GM20431 (cell line): ENCODE data around the gene TRIM7.
"Not testable (repeated sequence)": the region's sequence is repeated elsewhere in the genome, so short reads cannot be mapped to it uniquely, and the experiment has no call there.

Experiments
- in situ Hi-C: fragments of 300-500 bp; cut with MseI, MboI; formaldehyde crosslinking; loops from one replicate; pipeline ENCODE4 v1.15.0; 2020; ENCODE audit warnings: low sequenced_read_pairs; ENCODE audit not compliant: unreplicated experiment

The TRIM7 gene

GRCh38 chr5:181160755-181161533 is 44.1 kb downstream of the TRIM7 start:
- in situ Hi-C loops: not testable (repeated sequence)

- in situ Hi-C loops: no loop called here
Measured at GRCh38 chr5:181160152-181160754, 44.7 kb downstream of the TRIM7 start.

- in situ Hi-C loops: no loop called here
Measured at GRCh38 chr5:181159286-181160151, 45.5 kb downstream of the TRIM7 start.

DNA sequence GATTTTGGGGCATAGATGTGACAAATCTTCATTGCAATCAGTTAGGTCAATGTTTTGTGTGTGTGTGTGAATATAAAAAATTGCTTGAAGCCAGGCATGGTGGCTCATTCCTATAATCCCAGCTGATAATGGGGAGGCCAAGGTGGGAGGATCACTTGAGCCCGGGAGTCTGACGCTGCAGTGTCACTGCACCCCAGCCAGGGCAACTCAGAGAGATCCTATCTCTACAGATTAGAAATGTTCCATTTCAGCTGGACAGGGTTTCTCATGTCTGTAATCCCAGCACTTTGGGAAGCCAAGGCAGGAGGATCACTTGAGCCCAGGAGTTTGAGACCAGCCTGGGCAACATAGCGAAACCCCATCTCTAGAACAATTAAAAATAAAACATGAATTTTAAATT is 46.1 kb downstream of the TRIM7 start:
- in situ Hi-C loops: no loop called here

- in situ Hi-C loops: no loop called here
Measured at GRCh38 chr5:181156758-181157157, 48.2 kb downstream of the TRIM7 start.

GRCh38 chr5:181153814-181154213 is 51.2 kb downstream of the TRIM7 start:
- in situ Hi-C loops: no loop called here

GRCh38 chr5:181152406-181152805 is 52.6 kb downstream of the TRIM7 start:
- in situ Hi-C loops: no loop called here

DNA sequence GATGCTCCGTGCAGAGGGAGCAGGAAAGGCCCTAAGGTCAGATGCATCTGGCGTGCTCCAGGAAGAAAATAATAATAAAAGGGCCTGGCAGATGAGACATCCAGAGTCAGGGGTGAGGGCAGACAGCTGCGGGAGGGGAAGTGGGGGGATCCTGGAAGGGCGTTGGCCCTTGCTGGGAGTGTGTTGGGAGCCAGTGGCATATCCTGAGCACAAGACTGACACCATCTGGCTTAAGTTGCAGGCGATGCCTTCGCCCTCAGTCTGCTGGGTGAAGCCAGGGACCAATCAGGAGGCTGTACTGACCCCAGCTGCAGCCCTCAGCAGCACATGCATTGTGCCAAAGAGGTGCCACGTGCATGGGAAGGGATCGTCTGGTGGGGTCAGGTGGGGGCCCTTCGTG is 53.9 kb downstream of the TRIM7 start:
- in situ Hi-C loops: no loop called here

DNA sequence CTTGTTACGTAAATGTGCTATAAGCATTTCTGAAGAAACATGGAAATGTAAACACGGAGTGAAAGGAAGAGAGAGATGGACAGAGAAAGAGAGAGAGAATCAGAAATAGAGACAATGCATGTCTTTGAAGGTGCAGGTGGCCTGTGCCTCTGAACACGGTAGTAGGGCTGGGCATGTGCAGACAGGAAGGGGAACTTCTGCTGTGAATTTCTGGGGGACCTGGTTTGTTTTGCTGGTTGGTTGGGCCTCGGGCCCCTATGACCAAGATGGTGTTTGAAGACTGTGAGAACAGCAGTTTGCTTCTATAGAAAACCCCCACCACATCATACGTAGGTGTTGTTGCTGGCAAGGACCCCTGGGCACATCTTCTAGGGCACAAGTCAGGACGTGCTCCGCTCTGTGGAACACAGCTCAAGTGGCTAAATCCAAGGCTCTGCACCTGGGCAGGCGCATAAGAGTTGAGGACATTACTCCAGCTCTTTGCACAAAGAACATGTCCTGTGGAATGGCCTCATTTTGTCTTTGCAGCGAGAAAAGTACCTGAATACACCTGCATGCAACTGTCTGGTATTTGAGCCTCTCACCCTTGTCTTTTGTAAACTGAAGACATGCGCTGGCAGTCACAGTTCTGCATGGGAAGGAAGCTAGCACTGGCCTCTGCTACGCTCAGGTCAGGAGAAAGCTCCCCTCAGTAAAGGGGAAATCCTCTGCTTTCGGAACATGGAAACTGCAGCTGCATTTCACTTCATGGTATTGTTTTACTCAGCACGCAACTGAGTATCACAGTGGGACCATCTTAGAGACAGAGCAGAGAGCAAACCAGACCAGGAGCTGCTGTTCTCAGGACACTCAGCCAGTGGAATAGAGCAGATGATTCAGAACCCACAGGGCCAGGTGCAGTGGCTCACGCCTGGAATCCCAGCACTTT is 54.9 kb downstream of the TRIM7 start:
- in situ Hi-C loops: no loop called here

DNA sequence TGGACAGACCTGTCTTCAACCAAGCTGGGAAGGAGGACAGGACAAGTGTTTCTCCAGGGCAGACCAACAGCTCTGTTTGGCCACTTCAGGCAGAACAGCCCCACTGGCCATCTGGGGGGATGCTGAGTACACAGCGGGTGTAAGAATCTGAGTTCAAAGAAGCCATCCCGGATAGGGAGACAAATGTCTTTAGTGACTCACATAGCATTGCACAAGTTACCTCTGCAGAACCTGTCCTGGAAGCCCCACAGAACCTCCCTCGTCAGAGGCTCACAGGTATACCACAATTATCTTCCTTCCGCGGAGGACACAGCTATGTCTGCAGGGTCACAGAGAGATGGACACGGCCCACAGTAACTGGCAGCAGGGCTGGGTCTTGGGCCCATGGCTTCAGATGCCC is 55.6 kb downstream of the TRIM7 start:
- in situ Hi-C loops: no loop called here

- in situ Hi-C loops: not testable (repeated sequence)
Measured at GRCh38 chr5:181146927-181147636, 57.9 kb downstream of the TRIM7 start, which contains the start of gene OR2V2. Gene OR2V2 (plus strand): TSS chr5:181147586. CDS start chr5:181154943, 7,357 bp downstream.

GRCh38 chr5:181145133-181145532 is 59.9 kb downstream of the TRIM7 start:
- in situ Hi-C loops: no loop called here
